Right lobe of liver (tissue), 6 donors: Measurements from ENCODE around the gene PITX3. TPM values are rescaled to one million over a fixed set of nuclear protein-coding genes. Genes with fewer than 3 reads are reported as not detected.

Experiments used
- ATAC-seq, 4 donors: fragments of 200-7000 bp; cut with Tn5 transposase; one replicate each; pipeline ENCODE4 v1.9.1; 2020; ENCODE audit warnings: mild to moderate bottlenecking in 4 of 4, moderate library complexity in 4 of 4
- DNase-seq, 3 donors: peaks; one replicate each; pipeline ENCODE4 v3.0.0-alpha.2; 2020
- H3K27ac ChIP-seq, 3 donors: fragments of 200-600 bp; one replicate each; pipeline ENCODE4 v1.8.0; 2022
- H3K27me3 ChIP-seq, 2 donors: fragments of 200-600 bp; one replicate each; pipeline ENCODE4 v1.8.0; 2022
- H3K36me3 ChIP-seq, 4 donors: fragments of 200-600 bp; sonication (generic) in 1 of 4; one replicate each; pipeline versions ENCODE4 v1.5.1 to v1.8.0; 2017 to 2022; ENCODE audit warnings: control low read depth in 1 of 4
- H3K4me1 ChIP-seq, 4 donors: fragments of 200-600 bp; sonication (generic) in 1 of 4; one replicate each; pipeline versions ENCODE4 v1.5.1 to v1.8.0; 2017 to 2022; ENCODE audit warnings: control low read depth in 1 of 4
- H3K4me3 ChIP-seq, 3 donors: fragments of 200-600 bp; one replicate each; pipeline ENCODE4 v1.8.0; 2022
- H3K9me3 ChIP-seq, 4 donors: fragments of 200-600 bp; sonication (generic) in 1 of 4; one replicate each; pipeline versions ENCODE4 v1.5.1 to v1.8.0; 2017 to 2022; ENCODE audit warnings: control low read depth in 1 of 4
- POLR2A ChIP-seq: fragments of 450-650 bp; IDR thresholded peaks from one replicate; pipeline ENCODE4 v1.6.1; 2017; ENCODE audit warnings: antibody characterized with exemption, mild to moderate bottlenecking
- WGBS: methylation state at CpG from one replicate; pipeline ENCODE4 v1.1.6; 2018; ENCODE audit warnings: low coverage, low lambda C conversion rate; ENCODE audit not compliant: insufficient coverage; ENCODE audit errors: missing lambda C conversion rate; 5-methylcytosine and 5-hydroxymethylcytosine counted together
- intact Hi-C, 2 donors: fragments of 100-400 bp; cut with DNase I; formaldehyde crosslinking; loops; one replicate each; pipeline versions ENCODE4 v1.11.2 to v1.14.1; 2022
- total RNA-seq, 6 experiments: library from RNA; depleted of rRNA in 2 of 6; stranded (reverse); fragments of >200 nt in 2 of 6; fragmentation: NEBNext Ultra II Directional in 3 of 6; extraction: Animal tissue kit (Norgen Biotek cat#: 25700) in 3 of 6; gene quantifications; one replicate each; pipeline versions ENCODE4 v1.1.0 to v1.2.4, GENCODE V29; 2016 to 2023
- TF ChIP-seq, protein P1 (sequence below), 4 donors: fragments of 200-600 bp in 3 of 4; fragments of 450-650 bp in 1 of 4; IDR thresholded peaks; one replicate each; pipeline versions ENCODE4 v1.5.1 to v1.8.0; 2016 to 2022; ENCODE audit warnings: antibody characterized with exemption in 4 of 4, mild to moderate bottlenecking in 2 of 4
- donor health status: DM: no; HTN: yes; CAD: no.
- donor health status: DM: no; HTN: no; CAD: no.
- donor health status: DM: no; HTN: no; CAD: no.
- donor health status: DM: no; HTN: yes; CAD: no.
- donor health status: DM: no; HTN: yes; CAD: no.

Gene PITX3
- total RNA-seq, 6 experiments from 2014 or later = not detected

- Histone ChIP-seq H3K27me3 (no peaks in the 10 kb centered on the region), H3K4me1 (peaks cover 0 to 15% (median 7%) of the 10 kb centered on the region in 4 donors), H3K4me3 (no peak overlapping the region), H3K36me3 (no peaks in the 10 kb centered on the region), H3K9me3 (no peaks in the 10 kb centered on the region), H3K27ac (no peak overlapping the region)
- WGBS = 80% methylated on average over 1 of the region's 1 CpG
- intact Hi-C loops = loop anchor here in 1 of 2 donors (5.0 kb wide), 1 partner anchor 112 kb away; no protein-coding TSS in a partner anchor
- ATAC-seq = no peak
- TF ChIP-seq POLR2A = no peak
- TF ChIP-seq, protein P1, sequence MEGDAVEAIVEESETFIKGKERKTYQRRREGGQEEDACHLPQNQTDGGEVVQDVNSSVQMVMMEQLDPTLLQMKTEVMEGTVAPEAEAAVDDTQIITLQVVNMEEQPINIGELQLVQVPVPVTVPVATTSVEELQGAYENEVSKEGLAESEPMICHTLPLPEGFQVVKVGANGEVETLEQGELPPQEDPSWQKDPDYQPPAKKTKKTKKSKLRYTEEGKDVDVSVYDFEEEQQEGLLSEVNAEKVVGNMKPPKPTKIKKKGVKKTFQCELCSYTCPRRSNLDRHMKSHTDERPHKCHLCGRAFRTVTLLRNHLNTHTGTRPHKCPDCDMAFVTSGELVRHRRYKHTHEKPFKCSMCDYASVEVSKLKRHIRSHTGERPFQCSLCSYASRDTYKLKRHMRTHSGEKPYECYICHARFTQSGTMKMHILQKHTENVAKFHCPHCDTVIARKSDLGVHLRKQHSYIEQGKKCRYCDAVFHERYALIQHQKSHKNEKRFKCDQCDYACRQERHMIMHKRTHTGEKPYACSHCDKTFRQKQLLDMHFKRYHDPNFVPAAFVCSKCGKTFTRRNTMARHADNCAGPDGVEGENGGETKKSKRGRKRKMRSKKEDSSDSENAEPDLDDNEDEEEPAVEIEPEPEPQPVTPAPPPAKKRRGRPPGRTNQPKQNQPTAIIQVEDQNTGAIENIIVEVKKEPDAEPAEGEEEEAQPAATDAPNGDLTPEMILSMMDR (IDR thresholded peaks at IDR 0.05) = no peak
- DNase-seq = no peak
Measured at GRCh38 chr10:102235598-102235920, 5.8 kb downstream of the PITX3 start.

GRCh38 chr10:102234888-102235597, 6.3 kb downstream of the PITX3 start:
- no peak overlapping the region for H3K4me3 ChIP-seq
- H3K36me3 ChIP-seq = no peaks in the 10 kb centered on the region
- H3K9me3 ChIP-seq = no peaks in the 10 kb centered on the region
- no peak overlapping the region for H3K27ac ChIP-seq
- DNase-seq (no peak), ATAC-seq (no peak)
- H3K27me3 ChIP-seq = no peaks in the 10 kb centered on the region
- 61% methylated on average over 11 of the region's 12 CpGs for WGBS
- TF ChIP-seq POLR2A = no peak
- TF ChIP-seq, protein P1 (IDR thresholded peaks at IDR 0.05) = no peak
- H3K4me1 ChIP-seq = peaks cover 0 to 20% (median 9%) of the 10 kb centered on the region in 4 donors
- intact Hi-C loops = loop anchor here (5.0 kb wide), 2 partner anchors 112 to 117 kb away; no protein-coding TSS in a partner anchor

DNA sequence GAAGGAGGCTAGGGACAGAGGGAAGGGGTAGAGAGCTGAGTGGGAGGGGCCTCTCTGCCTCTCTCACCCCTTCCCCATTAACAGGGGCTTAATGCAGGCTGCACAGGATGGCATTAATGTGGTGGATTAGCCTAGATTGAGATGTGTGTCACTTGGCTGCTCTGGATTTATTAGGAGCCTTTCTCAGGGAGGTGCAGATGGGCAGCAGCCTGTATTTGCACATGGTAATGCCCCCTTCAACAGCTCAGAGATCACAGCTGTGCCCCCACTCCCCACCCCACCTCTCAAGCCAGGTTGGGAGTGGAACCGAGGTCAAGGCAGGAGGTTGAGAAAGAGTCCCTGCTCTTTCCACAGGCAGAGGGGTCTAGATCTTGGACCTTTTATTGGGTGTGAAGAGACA, 7.3 kb downstream of the PITX3 start:
- ATAC-seq = no peak
- H3K27me3 ChIP-seq = peaks cover 0 to 4% of the 10 kb centered on the region in 2 donors
- H3K27ac ChIP-seq = no peak overlapping the region
- WGBS = 29% methylated on average over 1 of the region's 1 CpG
- H3K36me3 ChIP-seq = no peaks in the 10 kb centered on the region
- no peak overlapping the region for H3K4me3 ChIP-seq
- intact Hi-C loops = loop anchor here in 1 of 2 donors (5.0 kb wide), 1 partner anchor 118 kb away; no protein-coding TSS in a partner anchor
- no peak for DNase-seq
- no peak for TF ChIP-seq POLR2A
- TF ChIP-seq, protein P1 (IDR thresholded peaks at IDR 0.05) = no peak
- H3K4me1 ChIP-seq = peaks cover 0 to 21% (median 10%) of the 10 kb centered on the region in 4 donors
- H3K9me3 ChIP-seq = no peaks in the 10 kb centered on the region

DNA sequence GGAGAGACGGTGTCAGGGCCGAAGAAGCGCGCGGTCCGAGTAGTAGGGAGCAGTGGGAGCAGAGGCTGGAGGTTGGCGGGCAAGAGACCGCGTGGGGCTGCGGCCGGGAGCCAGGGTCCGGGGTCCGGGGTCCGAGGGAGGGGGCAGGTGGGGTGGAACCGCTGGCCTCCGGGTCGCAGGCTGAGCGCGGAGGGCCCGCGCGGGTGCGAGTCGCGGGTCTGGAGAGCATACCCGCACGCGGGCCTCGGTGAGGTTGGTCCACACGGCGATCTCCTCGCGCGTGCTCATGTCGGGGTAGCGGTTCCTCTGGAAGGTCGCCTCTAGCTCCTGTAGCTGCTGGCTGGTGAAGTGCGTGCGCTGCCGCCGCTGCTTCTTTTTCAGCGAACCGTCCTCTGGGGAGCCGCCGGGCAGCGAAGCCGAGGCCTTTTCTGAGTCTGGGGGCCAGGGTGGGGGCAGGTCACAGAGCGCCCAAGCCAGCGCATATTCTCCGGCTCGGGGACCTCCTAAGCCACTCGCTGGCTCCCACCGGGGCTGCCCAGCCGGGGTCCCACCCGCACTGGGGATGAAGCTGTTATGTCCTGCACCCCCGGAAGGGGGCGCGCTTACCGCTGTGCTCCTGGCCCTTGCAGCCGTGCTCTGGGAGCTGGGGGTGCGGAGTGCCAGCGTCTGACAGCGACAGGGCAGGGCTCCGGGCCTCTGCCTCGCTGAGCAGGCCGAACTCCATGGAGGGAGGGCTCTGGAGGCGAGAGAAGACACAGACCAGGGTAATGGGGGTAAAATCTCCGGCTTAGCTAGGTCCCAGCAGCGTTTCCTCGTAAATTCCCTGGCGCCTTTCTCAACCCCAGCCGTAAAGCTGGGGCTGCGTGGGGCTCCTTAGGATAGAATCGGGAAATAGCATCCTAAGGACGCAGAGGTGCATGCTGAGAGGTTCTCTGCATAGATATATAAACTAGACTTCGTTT, 9.7 kb downstream of the PITX3 start:
- Histone ChIP-seq H3K36me3 (no peaks in the 10 kb centered on the region), H3K9me3 (no peaks in the 10 kb centered on the region), H3K27ac (no peak overlapping the region), H3K27me3 (peaks cover 0 to 8% of the 10 kb centered on the region in 2 donors), H3K4me1 (peaks cover 0 to 21% (median 10%) of the 10 kb centered on the region in 4 donors), H3K4me3 (peak overlapping the region; percentile 16 to 45 (median 44))
- no peak for TF ChIP-seq POLR2A
- TF ChIP-seq, protein P1 (IDR thresholded peaks at IDR 0.05) = peak; percentile 76 to 91 (median 82)
- DNase-seq = peak; percentile 74 to 77 (median 74)
- ATAC-seq = peak; percentile 80 to 84 (median 82)
- 16% methylated on average over 12 of the region's 76 CpGs for WGBS
- intact Hi-C loops = loop anchor here in 1 of 2 donors (5.0 kb wide), 1 partner anchor 121 kb away; no protein-coding TSS in a partner anchor
